Endothelial cell of umbilical vein (primary cell): Measurements from ENCODE around the gene ZFR2.

Source experiments
- CTCF ChIP-seq, 2 donors: IDR thresholded peaks; 1 replicate in 1 of 2; 2 replicates in 1 of 2; pipeline ENCODE4 v1.5.1; 2011; ENCODE audit warnings: low read length in 2 of 2, mild to moderate bottlenecking in 2 of 2, moderate library complexity in 2 of 2, control low read depth in 1 of 2, inconsistent platforms in 1 of 2, low read depth in 1 of 2; ENCODE audit not compliant: insufficient read depth in 1 of 2; ENCODE audit errors: extremely low read depth in 1 of 2
- EZH2 ChIP-seq: IDR thresholded peaks from 2 replicates; pipeline ENCODE4 v1.6.1; 2012; ENCODE audit warnings: borderline replicate concordance, low read depth, mild to moderate bottlenecking, moderate library complexity, low read length, inconsistent platforms; ENCODE audit not compliant: severe bottlenecking
- JUN ChIP-seq: IDR thresholded peaks from 2 replicates; pipeline ENCODE4 v1.6.1; 2011; ENCODE audit warnings: borderline replicate concordance, low read depth; ENCODE audit not compliant: insufficient read length, insufficient read depth
- POLR2AphosphoS5 ChIP-seq: IDR thresholded peaks from 2 replicates; pipeline ENCODE4 v1.6.1; 2012; ENCODE audit warnings: low read depth, mild to moderate bottlenecking, control low read depth, low read length, moderate library complexity; ENCODE audit not compliant: insufficient read depth

GRCh38 chr19:3825286-3825956, 43.4 kb downstream of the ZFR2 start:
- TF ChIP-seq CTCF (IDR thresholded peaks at IDR 0.05; ENCODE audit: extremely low read depth in 1 of 2, insufficient read depth in 1 of 2, low read depth in 1 of 2, low read length in 2 of 2) (no peak), POLR2AphosphoS5 (no peak), EZH2 (no peak), JUN (no peak)
